Fibroblast of skin of back (primary cell): ENCODE measurements around the gene AIG1.
"Not testable (repeated sequence)": the region's sequence is repeated elsewhere in the genome, so short reads cannot be mapped to it uniquely, and the experiment has no call there.

Experiments used
- DNase-seq: peaks from one replicate; pipeline ENCODE4 v3.0.0-alpha.2; 2013

Gene AIG1

DNA sequence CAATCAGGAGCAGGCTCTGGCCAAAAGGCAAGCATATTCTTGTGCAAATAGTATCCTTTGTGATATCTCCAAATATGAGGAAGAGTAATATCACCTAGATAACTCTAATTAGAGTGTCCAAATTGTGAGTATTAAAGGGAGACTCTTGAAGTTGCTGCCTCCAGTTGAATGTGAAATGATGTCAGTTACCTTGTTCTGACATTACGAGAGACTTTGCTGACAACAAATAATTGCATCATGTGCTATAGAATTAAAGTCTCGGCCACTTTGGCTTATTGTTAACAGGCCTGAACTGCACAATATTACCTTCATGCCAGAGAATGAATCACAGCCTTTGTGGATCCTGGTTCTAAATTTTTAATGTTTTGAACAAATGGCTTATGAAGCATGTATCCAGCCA is 106.5 kb downstream of the AIG1 start:
- no peak for DNase-seq

DNA sequence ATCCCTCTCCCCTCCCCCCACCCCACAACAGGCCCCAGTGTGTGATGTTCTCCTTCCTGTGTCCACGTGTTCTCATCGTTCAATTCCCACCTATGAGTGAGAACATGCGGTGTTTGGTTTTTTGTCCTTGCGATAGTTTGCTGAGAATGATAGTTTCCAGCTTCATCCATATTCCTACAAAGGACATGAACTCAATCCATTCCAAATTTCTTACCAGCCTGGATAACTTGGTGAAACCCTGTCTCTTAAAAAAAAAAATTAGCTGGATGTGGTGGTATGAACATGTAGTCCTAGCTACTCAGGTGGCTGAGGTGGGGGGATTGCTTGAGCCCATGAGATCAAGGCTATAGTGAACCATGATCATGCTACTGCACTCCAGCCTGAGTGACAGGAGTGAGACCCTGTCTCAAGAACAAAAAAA is 107.7 kb downstream of the AIG1 start:
- not testable (repeated sequence) for DNase-seq

DNA sequence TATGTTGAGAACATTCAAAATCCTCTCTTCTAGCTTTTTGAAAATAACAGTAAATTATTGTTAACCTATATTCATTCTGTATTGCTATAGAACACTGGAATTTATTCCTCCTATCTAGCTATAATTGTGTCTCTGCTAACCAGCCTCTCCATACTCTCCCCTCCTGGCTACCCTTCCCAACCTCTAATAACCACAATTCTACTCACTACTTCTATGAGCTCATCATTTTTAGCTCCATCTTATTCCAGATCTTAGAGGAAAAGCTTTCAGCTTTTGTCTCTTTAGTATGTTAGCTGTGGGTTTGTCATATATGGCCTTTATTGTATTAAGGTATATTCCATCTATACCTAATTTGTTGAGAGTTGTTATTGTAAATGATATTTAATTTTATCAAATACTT is 108.8 kb downstream of the AIG1 start:
- DNase-seq, result no peak

DNA sequence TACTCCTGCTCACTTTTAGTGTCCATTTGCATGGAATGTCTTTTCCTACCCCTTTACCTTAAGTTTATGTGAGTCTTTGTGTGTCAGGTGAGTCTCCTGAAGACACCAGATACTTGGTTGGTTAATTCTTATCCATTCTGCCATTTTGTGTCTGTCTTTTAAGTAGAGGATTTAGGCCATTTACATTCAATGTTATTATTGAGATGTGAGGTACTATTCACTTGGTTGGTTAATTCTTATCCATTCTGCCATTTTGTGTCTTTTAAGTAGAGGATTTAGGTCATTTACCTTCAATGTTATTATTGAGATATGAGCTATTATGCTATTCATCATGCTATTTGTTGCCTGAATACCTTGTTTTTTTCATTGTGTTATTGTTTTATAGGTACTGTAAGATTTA is 113.8 kb downstream of the AIG1 start:
- no peak for DNase-seq

DNA sequence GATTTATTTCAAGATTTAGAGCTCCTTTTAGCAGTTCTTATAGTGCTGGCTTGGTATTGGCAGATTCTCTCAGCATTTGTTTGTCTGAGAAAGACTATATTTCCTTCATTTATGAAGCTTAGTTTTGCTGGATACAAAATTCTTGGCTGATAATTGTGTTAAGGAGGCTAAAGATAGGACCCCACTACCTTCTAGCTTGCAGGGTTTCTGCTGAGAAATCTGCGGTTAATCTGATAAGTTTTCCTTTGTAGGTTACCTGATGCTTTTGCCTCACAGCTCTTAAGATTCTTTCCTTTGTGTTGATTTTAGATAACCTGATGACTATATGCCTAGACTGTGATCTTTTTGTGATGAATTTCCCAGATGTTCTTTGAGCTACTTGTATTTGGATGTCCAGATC is 114.3 kb downstream of the AIG1 start:
- DNase-seq, result no peak

DNA sequence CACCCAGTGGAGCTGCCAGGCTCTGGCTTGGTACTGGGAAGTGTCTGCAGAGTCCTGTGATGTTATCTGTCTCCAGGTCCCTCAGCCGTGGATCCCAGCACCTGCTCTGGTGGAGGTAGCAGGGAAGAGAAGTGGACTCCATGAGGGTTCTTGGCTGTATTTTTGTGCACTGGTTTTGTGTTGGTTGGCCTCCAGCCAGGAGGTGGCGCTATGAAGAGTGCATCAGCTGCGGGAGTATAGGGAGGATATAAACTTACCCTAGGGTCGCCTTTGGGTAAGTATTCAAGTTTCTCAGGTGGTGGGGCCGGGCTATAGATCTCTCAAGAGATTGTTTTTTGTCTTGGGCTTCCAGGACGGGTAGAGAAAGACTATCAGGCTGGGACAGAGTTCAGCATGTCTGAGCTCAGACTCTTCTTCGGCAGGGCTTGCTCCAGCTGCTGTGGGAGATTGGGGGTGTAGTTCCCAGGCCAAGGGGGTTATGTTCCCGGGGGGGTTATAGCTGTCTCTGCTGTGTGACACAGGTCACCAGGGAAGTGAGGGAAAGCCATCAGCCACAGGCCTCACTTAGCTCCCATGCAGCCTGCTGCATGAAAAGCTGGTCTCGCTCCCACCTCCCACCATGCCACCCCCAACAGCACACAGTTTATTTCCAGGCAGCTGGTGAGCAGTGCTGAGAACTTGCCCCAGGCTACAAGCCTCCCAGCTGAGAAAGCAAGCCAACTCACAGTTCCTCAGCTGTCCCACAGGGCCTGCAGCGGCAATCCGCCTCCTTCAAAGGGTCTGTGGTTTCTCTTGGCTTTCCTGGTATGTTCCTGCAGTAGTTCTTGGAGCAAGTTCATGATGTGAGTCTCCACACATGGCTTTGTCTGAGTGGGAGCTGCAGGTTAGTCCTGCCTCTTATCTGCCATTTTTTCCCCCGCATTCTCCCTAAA is 115.7 kb downstream of the AIG1 start:
- DNase-seq, result peak; percentile 97

DNA sequence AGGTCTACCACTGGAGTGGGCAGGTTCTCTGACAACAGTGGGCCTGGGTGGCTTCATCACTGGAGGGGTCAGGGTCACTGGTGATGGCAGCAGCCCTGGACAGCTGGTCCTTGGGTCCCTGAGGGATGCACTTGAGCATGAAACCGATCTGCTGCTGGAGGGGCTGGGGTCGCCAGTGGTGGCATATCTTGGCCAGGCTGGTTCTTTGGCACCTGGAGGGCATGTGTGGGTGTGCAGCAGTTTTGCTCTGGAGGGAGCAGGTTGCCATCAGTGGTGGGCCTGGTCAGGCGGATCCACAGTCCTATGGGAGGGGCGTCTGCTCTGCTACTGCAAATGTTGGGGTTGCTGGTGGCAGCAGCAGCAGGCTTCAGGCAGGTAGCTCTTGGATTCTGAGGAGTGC is 117.0 kb downstream of the AIG1 start:
- DNase-seq, result no peak

DNA sequence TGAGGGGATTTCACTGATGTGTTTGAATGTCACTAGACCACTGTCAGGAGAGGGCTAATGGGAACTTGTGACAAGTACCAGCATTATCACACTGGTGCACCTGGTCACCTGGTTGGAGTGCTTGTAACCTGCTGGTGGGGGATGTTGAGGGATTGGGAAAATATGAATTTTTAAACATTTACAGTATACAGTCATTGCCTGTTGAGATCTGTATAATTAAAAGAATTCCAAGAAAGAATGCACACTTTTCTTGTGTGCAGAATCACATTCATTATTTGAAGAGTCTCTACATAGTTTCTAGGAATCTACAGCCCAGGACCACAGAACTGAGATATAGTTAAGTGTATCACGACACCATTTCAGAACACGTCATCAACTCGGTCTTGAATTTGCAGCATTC is 118.4 kb downstream of the AIG1 start:
- DNase-seq, result no peak

DNA sequence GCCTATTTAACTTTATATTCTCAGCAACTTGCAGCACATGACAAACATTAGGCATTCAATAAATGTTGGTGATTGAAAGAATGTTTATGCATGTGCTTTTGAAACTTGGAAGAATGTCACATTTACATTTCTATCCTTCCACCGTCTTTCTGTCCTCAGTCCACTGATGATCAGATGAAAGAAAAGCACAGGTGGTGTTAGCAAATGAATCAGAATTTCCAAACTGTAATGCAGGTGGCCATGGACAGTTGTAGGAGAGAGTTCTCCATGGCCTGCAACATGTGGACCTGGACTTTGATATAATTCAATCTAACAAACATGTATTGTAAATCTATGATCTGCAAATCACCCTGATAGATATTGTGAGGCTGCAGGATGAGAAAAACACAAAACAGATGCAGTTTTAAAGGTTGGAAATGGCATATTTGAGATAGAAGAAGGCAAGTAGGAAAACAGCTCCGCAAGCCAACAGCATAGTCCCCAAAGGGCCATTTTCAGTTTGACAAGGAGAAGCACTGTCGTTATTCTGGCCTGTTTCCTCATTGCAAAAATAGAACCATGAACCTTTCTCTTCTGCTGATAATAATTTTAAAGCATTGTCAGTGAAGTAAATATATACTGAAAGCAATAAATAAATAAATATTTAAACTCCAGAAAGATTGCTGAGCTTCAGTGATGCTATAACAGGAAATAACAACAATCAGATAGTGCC is 119.4 kb downstream of the AIG1 start:
- DNase-seq, result no peak

DNA sequence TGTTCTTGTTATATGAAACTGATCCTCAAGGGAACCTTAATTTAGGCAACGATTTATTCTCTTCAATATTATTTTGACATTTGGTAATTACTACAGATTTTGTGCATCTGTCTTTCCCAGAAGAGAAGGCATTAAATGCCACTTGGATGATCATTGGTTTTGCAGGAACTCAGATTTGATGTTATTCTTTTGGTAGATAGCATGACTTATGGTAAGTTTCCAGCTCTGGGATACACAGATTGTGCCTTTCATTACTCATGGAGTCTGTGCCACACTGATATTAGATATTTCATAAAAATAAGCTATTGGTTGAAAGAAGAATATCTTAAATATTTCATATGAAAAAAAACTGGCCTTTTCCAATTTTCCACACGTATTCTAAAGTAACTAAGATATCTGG is 120.1 kb downstream of the AIG1 start:
- DNase-seq, result peak; percentile 56

DNA sequence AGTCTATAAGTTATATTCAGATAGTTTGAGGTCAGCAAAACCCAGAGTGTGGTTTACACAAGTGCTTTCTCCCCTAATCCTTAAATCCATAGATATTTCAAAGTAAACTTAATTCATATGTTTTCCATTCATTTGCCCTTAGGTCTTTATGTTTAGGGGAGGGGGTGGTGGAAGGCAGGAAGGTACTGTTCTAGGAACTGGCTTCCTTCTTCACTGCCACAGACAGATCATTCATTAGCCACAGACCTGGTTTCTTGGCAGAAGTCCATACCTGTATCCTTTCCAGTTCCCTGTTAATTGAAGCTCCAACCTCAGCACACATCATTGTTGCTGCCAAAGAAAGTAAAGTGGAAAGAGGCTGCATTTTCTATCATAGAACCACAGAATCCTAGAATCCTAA is 123.0 kb downstream of the AIG1 start:
- DNase-seq, result no peak

DNA sequence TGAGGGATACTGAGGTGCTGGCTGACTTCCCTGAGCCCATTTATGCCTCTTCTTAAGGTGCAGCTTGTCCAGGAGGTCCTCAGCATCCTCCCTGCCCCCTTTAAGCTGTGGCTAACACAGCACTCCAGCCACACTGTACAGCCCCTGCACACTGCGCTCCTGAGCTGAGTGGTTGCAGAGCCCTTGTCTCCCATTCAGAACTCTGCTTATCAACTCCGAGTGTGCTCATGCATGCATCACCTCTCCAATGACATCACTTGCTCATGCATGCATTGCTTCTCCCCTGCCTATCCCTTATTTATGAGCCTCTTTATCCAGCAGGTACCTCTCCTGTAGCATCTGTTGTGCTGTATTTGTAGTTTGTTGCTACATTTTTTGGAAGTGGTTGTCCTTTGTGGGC is 124.6 kb downstream of the AIG1 start:
- no peak for DNase-seq

DNA sequence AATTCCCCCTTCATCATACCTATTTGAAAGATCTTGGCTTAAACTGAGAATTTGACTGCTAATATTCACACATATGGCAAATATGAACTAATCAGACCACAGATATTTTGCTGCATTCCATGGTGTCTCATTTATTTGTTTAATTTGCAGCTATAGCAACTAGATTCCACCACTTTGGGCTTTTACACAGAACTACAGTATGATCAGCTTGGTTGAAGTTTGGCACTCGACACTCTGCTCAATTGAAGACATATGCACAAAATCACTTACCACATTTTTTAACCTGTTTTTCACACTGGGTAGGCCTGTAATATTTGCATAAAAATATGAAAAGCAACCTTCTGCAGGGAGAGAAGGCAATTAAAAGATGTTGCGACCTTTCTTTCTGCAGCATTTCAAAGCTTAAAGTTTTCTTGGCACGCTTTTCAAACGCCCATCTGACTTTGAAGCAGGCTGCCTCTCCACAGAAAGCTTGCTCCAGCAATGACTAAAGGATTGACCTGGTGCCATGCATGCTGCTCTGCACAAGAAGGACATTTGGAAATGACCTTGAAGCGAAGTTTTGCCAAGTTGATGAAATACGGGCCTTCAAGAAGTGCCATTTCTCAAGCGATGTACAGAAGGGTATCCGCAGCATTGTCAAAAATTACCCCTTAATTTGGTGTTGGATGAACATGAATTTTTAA is 126.7 kb downstream of the AIG1 start:
- DNase-seq, result peak; percentile 94

DNA sequence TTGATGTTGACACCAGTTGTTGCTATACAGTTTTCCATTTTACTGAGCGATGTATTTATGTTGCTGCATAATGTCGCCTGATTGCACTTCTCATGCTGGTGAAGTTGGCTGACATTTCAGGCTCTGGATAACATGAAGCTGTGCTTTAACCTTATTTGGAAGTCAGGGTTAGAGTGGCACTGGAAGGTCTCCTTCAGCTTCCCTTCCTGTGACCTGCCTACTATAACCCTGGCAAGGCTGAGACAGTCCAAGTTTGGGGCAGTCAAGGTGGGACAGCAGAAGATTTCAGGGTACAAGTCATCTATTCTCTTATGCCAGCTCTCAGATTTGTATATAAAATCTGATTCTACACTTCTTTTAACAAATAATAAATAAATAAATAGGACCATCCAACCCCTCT is 127.6 kb downstream of the AIG1 start:
- no peak for DNase-seq

DNA sequence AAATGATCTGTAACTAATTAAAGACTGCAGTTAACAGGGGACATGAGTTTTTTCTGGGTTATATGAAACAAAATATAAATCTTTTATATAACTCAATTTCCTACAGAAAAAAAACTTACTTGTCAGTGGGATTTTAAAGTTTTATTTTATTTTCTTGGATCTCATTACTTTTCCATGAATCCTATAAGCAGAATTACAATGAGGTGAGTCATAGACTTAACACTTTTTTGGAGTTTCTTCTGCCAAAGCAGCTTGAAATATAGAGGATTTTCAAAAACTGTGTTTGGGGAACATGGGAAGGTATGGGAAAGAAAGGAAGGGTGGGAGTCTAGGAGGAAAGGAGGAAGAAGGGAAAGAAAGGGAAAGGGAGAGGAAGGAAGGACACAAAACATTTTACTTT is 130.7 kb downstream of the AIG1 start:
- DNase-seq, result peak; percentile 38

DNA sequence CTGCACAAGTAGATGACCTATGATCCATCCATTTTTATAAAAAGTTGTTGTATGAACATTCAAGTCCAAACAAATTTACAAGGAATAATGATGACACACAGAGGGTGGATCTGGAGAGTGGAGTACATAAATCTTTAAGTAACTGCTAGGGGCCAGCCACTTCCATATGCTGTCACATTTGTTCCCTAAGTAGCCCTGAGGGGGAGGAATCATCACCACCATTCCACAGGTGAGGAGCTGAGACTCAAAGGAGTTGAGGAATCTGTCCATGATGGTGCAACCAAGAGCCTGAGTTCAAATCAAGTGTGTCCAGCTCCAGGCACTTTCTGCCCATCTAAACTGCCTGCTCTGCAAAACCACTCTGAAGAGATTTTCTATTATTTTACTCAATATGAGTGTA is 132.1 kb downstream of the AIG1 start:
- DNase-seq, result no peak

DNA sequence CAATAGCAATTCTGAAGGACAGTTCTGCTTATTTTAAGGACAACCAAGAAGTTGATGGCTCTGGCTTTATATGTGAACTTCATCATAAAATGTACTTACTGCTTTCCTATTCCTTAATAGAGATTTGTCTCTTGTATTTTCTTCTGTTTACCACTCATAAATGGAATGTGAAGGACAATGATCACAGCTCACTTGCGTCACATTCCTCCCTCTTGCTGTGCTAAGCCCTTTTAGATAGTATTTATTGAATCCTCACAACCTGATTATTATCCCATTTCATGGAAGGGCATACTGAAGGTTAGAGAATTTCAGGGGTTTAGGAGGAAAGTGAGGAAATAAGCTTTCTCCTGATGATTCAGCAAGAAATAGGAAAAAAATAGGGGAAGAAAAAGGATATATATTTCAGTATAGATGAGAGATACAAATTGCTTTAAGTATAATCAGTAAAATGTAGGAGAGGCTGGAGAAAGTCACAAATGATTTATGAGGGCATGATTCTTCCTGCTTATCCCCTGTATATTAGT is 132.9 kb downstream of the AIG1 start:
- no peak for DNase-seq

DNA sequence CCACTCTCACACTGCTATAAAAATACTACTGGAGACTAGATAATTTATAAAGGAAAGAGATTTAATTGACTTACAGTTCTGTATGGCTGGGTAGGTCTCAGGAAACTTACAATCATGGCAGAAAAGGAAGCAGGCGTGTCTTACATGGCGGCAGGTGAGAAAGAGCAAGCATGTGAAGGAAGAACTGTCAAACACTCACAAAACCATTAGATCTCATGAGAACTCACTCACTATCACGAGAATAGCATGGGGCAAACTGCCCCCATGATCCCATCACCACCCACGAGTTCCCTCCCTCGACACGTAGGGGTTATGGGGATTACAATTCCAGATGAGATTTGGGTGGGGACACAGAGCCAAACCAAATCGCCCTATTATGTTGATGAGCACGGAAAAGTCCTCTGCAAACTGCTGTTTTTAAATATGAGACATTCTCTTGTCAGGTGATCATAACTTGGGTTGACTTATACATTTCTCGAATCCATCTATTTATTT is 133.5 kb downstream of the AIG1 start:
- DNase-seq, result no peak

DNA sequence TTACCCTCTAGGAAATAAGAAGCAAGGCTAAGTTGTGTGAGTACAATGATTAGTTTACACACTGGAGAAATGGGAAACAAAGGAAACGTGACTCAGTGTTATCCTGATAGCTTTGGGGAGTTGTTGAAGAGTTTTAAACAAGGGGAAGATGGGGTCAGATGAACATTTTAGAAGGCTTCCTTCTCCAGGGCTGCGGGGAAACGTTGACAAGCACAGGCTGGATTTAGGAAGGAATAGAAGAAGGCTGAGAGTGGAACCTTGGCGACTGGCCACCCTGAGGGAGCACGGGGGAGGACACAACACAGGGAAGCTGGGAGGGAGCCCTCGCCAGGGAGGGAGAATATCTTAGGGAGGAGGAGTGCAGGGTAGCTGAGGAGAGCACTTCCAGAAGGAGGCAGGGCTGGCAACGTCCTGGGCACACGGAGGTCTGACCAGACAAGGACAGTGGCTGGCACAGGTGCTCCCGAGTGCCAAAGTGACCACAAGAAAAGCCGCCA is 134.7 kb downstream of the AIG1 start:
- no peak for DNase-seq

DNA sequence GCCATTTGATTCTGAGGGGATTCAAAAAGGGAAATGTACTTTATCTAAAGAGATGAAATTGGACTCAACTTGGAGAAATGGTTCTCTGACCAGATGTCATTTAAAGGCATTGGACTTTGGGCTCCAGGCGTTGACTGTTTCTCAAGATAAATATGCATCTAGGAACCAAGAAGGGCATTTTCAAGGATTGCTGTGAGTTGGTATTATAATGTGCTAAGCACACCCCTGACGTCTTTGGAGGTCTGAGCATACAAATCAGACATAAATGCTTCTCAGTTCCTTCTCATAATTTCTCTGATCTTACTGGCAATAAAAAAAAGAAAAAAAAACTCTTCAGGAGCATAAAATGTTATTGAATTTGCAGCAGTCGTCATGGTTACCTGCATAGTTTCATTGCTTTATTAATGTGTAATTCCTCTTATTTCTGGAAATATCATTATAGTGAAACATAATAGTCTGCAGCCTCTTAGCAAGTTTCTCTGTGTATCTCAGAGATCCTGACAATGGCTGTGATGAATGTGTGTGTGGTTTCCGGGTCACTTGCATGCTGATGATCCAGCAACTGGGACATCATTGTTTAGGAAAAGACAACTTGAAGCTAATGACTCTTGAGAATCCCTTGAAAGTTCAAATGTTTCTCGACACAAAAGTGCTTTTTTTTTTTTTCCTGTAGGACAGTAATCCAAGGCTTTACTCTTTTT is 136.0 kb downstream of the AIG1 start:
- peak; percentile 39 for DNase-seq

DNA sequence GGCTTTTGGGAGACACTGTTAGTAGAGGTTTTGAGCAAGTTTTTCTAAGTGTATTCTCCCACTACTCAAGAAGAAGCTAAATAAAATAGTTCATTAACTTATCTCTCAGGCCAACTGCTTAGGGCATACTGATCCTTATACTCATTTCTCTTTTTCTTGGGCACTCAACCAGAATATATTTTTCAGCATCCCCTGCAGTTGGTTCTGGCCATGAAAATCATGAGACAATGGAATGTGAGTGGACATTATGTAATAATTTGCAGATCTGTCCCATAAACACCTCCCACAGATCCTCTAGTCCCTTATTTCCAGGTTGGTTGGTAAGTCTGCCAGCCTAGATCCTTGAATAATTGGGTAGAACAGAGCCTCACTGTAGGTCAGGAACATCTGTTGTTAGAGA is 136.7 kb downstream of the AIG1 start:
- DNase-seq, result peak; percentile 15

DNA sequence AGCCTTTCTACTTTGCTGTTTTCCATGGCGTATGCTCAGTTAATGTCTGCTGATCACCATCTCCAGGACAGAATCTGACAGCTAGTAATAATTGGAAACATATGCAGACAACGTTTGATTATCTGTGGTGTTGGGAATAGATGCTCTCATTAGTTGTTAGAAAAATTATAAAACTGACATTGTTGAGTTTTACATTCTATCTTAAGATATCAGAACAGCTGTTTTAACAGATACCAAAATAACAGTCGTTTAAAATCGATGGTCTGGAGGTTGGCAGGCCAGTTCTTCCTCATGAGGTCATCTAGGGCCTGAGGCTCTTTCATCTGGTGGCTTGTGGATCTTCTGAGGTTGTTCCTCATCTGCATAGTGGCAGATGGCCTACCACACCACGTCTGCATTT is 137.6 kb downstream of the AIG1 start:
- DNase-seq, result no peak
